Right cardiac atrium (tissue), 5 donors: ENCODE results near the gene ATP6AP2. TPM values are rescaled to one million over a fixed set of nuclear protein-coding genes. Genes with fewer than 3 reads are reported as not detected.
"Not testable (repeated sequence)": the region's sequence is repeated elsewhere in the genome, so short reads cannot be mapped to it uniquely, and the experiment has no call there.

Experiments used
- ATAC-seq, 2 donors: fragments of 200-7000 bp; cut with Tn5 transposase; one replicate each; pipeline versions ENCODE4 v1.8.0 to v1.9.1; 2020; ENCODE audit warnings: moderate library complexity in 2 of 2, mild to moderate bottlenecking in 1 of 2
- DNase-seq, 3 donors: peaks; one replicate each; pipeline ENCODE4 v3.0.0-alpha.2; 2020
- H3K27ac ChIP-seq: one replicate; pipeline ENCODE4 v1.5.1; 2013; ENCODE audit warnings: mild to moderate bottlenecking, low read length, control low read depth, moderate library complexity
- H3K27me3 ChIP-seq: one replicate; pipeline ENCODE4 v1.6.1; 2013; ENCODE audit not compliant: control insufficient read depth, insufficient read depth
- H3K4me1 ChIP-seq: one replicate; pipeline ENCODE4 v1.6.1; 2013; ENCODE audit warnings: low read length; ENCODE audit not compliant: control insufficient read depth, insufficient read depth
- H3K4me3 ChIP-seq: one replicate; pipeline ENCODE4 v1.5.1; 2013; ENCODE audit warnings: low read length, control low read depth
- H3K9me3 ChIP-seq: one replicate; pipeline ENCODE4 v1.6.1; 2013; ENCODE audit warnings: low read length; ENCODE audit not compliant: control insufficient read depth
- WGBS: extraction: QIAGEN DNeasy Blood & Tissue Kit; methylation state at CpG from one replicate; pipeline ENCODE4 v1.1.7; 2013; 5-methylcytosine and 5-hydroxymethylcytosine counted together
- intact Hi-C, 4 donors: fragments of 100-400 bp; cut with DNase I; formaldehyde crosslinking; loops; one replicate each; pipeline versions ENCODE4 v1.11.0 to v1.14.0; 2022 to 2023
- polyA plus RNA-seq: library from polyadenylated mRNA; stranded (reverse); fragments of 200-250 nt; gene quantifications from one replicate; pipeline ENCODE4 v1.2.3, GENCODE V29; 2013
- total RNA-seq, 4 donors: library from RNA; stranded (reverse); fragmentation: NEBNext Ultra II Directional; extraction: Animal tissue kit (Norgen Biotek cat#: 25700); gene quantifications; one replicate each; pipeline ENCODE4 v1.2.1, GENCODE V29; 2021
- donor health status: healthy with polysubstance abuse.
- donor health status: DM: no; HTN: yes; CAD: no.
- donor health status: DM: no; HTN: no; CAD: no.
- donor health status: DM: no; HTN: yes; CAD: no; lungs with severe emphysema.
- donor health status: DM: yes; HTN: yes; CAD: no.

ATP6AP2 gene
- total and polyA plus RNA-seq, 5 donors, result 48.0 to 62.5 (median 61.7) TPM

- H3K27me3 ChIP-seq, result no peaks in the 10 kb centered on the region
- intact Hi-C loops, result no loop called here
- H3K9me3 ChIP-seq, result no peaks in the 10 kb centered on the region
Observed at GRCh38 chrX:40546870-40547269, 33.9 kb upstream of the ATP6AP2 start.

GRCh38 chrX:40550066-40550465, 30.7 kb upstream of the ATP6AP2 start:
- intact Hi-C loops, result no loop called here
- Histone ChIP-seq H3K9me3 (no peaks in the 10 kb centered on the region), H3K27ac (no peak overlapping the region), H3K27me3 (no peaks in the 10 kb centered on the region), H3K4me1 (no peaks in the 10 kb centered on the region), H3K4me3 (no peak overlapping the region)
- no peak for ATAC-seq
- WGBS, result 50% methylated on average over 9 of the region's 9 CpGs
- DNase-seq, result peak in 1 of 3 donors; percentile 72

More at GRCh38 chrX:40546870-40547269, 33.9 kb upstream of the ATP6AP2 start:
- DNase-seq (no peak), ATAC-seq (no peak)
- no peaks in the 10 kb centered on the region for H3K4me1 ChIP-seq
- WGBS, result 95% methylated on average over 2 of the region's 2 CpGs
- no peak overlapping the region for H3K27ac ChIP-seq
- no peak overlapping the region for H3K4me3 ChIP-seq

- ATAC-seq, result no peak
- intact Hi-C loops, result no loop called here
- H3K4me1 ChIP-seq, result no peaks in the 10 kb centered on the region
- no peak overlapping the region for H3K4me3 ChIP-seq
- no peak for DNase-seq
- 62% methylated on average over 5 of the region's 5 CpGs for WGBS
- no peak overlapping the region for H3K27ac ChIP-seq
- no peaks in the 10 kb centered on the region for H3K9me3 ChIP-seq
- no peaks in the 10 kb centered on the region for H3K27me3 ChIP-seq
Observed at GRCh38 chrX:40552768-40553167, 28.0 kb upstream of the ATP6AP2 start.

GRCh38 chrX:40558590-40558989, 22.2 kb upstream of the ATP6AP2 start:
- DNase-seq, result no peak
- H3K27me3 ChIP-seq, result no peaks in the 10 kb centered on the region
- no peak for ATAC-seq

GRCh38 chrX:40563784-40564183, 17.0 kb upstream of the ATP6AP2 start:
- Histone ChIP-seq H3K27me3 (no peaks in the 10 kb centered on the region), H3K4me1 (no peaks in the 10 kb centered on the region), H3K27ac (no peak overlapping the region), H3K9me3 (no peaks in the 10 kb centered on the region), H3K4me3 (no peak overlapping the region)
- ATAC-seq (no peak), DNase-seq (no peak)
- intact Hi-C loops, result no loop called here
- 86% methylated on average over 10 of the region's 10 CpGs for WGBS

More at GRCh38 chrX:40558590-40558989, 22.2 kb upstream of the ATP6AP2 start:
- Histone ChIP-seq H3K9me3 (no peaks in the 10 kb centered on the region), H3K4me3 (no peak overlapping the region), H3K27ac (no peak overlapping the region), H3K4me1 (no peaks in the 10 kb centered on the region)
- intact Hi-C loops, result no loop called here
- WGBS, result over 99% methylated on average over 4 of the region's 4 CpGs

GRCh38 chrX:40564447-40564846, 16.3 kb upstream of the ATP6AP2 start:
- no peaks in the 10 kb centered on the region for H3K27me3 ChIP-seq
- 85% methylated on average over 4 of the region's 4 CpGs for WGBS
- H3K9me3 ChIP-seq, result no peaks in the 10 kb centered on the region
- no peaks in the 10 kb centered on the region for H3K4me1 ChIP-seq
- intact Hi-C loops, result no loop called here
- no peak overlapping the region for H3K4me3 ChIP-seq
- DNase-seq, result no peak
- ATAC-seq, result no peak
- H3K27ac ChIP-seq, result no peak overlapping the region

- 57% methylated on average over 10 of the region's 10 CpGs for WGBS
- ATAC-seq (no peak), DNase-seq (no peak)
- Histone ChIP-seq H3K27me3 (no peaks in the 10 kb centered on the region), H3K4me3 (no peak overlapping the region), H3K9me3 (no peaks in the 10 kb centered on the region), H3K4me1 (no peaks in the 10 kb centered on the region), H3K27ac (no peak overlapping the region)
- intact Hi-C loops, result no loop called here
Observed at GRCh38 chrX:40570346-40571093, 10.2 kb upstream of the ATP6AP2 start.

GRCh38 chrX:40571164-40571563, 9.6 kb upstream of the ATP6AP2 start:
- H3K27me3 ChIP-seq, H3K4me3 ChIP-seq, H3K27ac ChIP-seq: not testable (repeated sequence)

GRCh38 chrX:40571600-40571999, 9.2 kb upstream of the ATP6AP2 start:
- no peaks in the 10 kb centered on the region for H3K27me3 ChIP-seq

More at GRCh38 chrX:40571164-40571563, 9.6 kb upstream of the ATP6AP2 start:
- ATAC-seq, intact Hi-C loops, DNase-seq, H3K4me1 ChIP-seq, H3K9me3 ChIP-seq: not testable (repeated sequence)
- 64% methylated on average over 5 of the region's 5 CpGs for WGBS

GRCh38 chrX:40573763-40574162, 7.0 kb upstream of the ATP6AP2 start:
- no peak overlapping the region for H3K4me3 ChIP-seq
- WGBS, result 53% methylated on average over 2 of the region's 2 CpGs
- no peaks in the 10 kb centered on the region for H3K9me3 ChIP-seq
- intact Hi-C loops, result no loop called here
- H3K4me1 ChIP-seq, result no peaks in the 10 kb centered on the region
- ATAC-seq, result no peak
- no peak for DNase-seq
- no peak overlapping the region for H3K27ac ChIP-seq
- no peaks in the 10 kb centered on the region for H3K27me3 ChIP-seq

More at GRCh38 chrX:40571600-40571999, 9.2 kb upstream of the ATP6AP2 start:
- H3K9me3 ChIP-seq, result no peaks in the 10 kb centered on the region
- DNase-seq (no peak), ATAC-seq (no peak)
- H3K27ac ChIP-seq, result no peak overlapping the region
- WGBS, result 39% methylated on average over 3 of the region's 3 CpGs
- H3K4me1 ChIP-seq, result no peaks in the 10 kb centered on the region
- intact Hi-C loops, result no loop called here
- H3K4me3 ChIP-seq, result no peak overlapping the region

GRCh38 chrX:40575411-40575810, 5.4 kb upstream of the ATP6AP2 start:
- intact Hi-C loops, ATAC-seq, H3K4me3 ChIP-seq, H3K4me1 ChIP-seq, H3K27me3 ChIP-seq, H3K27ac ChIP-seq, H3K9me3 ChIP-seq, DNase-seq: not testable (repeated sequence)
- 69% methylated on average over 2 of the region's 2 CpGs for WGBS
